HG03571 (cell line): ENCODE data around the gene MMP20.

Experiments used
- ATAC-seq: cut with Tn5 transposase; IDR thresholded peaks from one replicate; pipeline ENCODE4 v1.9.1; 2021; ENCODE audit not compliant: unreplicated experiment

MMP20 gene

GRCh38 chr11:102561636-102562035, 63.5 kb downstream of the MMP20 start:
- no peak for ATAC-seq

DNA sequence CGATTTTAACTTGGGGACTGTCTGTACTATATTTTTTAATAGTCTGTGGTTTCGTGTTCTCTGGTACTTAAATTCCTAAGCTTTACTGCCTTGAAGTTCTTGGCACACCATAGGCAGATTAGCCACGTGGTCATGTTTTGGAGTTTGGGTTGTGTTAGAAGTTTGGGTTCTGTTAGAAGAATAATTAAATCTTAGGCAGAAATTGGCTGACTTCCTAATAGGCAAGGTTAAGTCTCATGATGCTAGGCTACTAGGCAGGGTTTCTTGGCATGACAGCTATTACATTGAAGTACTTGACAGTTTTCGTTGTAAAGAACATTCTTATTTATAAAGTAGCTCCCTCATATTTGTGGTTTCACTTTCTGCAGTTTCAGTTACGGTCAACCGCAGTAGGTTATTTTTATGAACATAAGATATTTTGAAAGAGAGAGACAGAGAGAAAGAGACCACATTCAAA, 64.5 kb downstream of the MMP20 start:
- ATAC-seq = peak; percentile 71

DNA sequence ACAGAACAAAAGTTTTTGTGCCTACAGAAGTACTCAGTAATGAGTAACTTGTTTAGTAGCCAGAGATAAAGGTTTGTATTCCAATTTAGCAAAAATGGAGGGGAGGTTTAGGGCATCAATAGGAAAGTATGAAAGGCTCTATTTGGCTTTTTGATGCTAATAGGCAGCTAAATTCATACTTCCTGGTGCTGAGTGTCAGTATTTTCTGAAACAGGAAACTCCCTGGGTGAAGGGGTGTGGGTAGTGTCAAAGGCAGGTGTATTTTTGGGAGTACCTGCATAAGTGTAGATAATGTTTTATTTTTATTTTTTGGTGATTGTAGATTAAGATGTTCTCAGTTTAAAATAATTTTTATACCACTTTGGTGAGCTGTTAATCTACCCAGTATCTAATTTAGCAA, 65.3 kb downstream of the MMP20 start:
- ATAC-seq = peak; percentile 42

GRCh38 chr11:102555091-102555490, 70.0 kb downstream of the MMP20 start:
- ATAC-seq = no peak

DNA sequence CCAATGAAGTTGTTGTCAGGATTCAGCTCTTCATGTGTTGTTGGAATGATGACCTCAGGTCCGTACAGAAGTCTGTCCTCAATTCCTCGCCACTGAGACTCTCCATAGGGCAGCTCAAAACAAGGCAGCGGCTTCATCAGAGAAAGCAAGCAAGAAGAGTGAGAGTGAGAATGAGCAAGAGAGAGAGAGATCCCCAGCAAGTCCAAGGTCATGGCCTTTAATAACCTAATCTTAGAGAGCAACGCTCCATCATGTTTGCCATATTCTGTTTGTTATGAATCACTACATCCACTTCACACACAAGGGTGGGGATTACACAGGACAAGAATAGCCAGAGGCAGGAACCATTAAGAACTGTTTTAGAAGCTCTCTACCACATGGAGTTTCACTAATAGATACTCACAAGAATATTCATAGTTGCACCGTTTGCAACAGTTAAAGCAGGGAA, 71.3 kb downstream of the MMP20 start:
- ATAC-seq = peak; percentile 84

- ATAC-seq = no peak
Observed at GRCh38 chr11:102552447-102553194, 72.5 kb downstream of the MMP20 start.

DNA sequence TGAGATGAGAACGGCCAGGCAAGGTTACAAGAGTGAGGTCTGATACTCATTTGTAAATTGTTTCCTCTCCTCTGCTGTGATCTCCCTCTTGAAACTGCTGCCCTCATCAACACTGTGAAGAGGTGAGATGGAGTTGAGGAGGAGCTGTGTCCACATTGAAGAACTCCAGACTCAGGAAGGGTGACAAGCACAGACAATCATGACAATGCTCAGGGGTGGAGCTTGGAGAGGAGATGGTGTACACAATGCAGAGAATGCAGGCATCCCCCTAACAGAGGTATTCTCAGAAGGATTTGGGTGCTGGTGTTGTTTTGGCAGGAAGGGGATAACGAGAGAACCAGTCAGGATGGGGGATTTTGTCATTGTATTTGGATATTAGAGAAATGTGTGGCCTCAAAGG, 73.1 kb downstream of the MMP20 start:
- ATAC-seq = no peak

DNA sequence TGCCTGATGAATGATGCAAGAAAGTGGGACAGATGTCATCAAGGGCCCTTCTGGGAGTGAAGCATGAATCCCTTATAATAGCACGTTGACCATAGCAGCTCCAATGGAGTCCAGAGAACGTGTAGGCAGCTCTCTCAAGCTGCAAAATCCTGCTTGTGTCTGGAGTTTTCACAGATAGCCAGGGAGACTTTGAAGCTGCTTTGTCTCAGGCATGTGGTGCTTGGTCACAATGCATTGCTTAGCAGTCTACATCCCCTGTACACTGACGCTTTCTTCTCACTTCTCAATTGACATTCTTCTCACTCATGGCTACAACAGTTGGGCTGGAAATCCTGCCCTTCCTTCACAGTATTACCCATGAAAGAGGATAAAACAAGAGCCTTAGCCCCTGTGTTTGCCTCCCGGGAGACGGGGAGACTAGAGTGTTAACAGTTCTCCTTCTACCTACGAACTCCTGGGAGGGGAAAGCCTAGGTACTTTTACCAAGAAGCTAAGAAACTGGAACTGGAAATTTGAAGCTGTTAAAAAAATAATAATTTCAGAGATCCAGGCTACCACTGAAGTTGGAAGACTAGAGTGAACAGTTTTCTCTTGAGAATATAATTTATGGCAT, 73.9 kb downstream of the MMP20 start:
- ATAC-seq = no peak

GRCh38 chr11:102546923-102547471, 78.1 kb downstream of the MMP20 start:
- ATAC-seq = peak; percentile 72

DNA sequence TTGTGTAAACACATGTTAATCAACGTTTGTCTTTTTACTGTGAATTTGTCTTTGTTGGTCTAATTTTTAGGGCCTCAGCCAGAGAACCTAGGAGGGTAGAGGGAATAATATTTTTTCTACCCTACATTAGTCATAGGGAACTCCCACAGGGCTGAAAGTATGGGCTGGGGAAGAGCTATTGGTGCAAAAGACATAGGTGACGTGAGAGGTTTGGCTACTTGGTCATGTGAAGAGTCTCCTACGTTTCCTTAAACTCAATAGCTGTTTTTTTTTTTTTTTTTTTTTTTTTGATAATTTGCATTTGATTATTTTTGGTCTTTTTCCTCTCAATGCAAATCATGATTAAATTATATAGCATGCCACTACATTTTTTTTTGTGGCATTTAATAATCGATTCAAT, 78.7 kb downstream of the MMP20 start:
- ATAC-seq = peak; percentile 34

GRCh38 chr11:102545701-102546100, 79.4 kb downstream of the MMP20 start:
- ATAC-seq = no peak

GRCh38 chr11:102544594-102544993, 80.5 kb downstream of the MMP20 start:
- ATAC-seq = no peak

DNA sequence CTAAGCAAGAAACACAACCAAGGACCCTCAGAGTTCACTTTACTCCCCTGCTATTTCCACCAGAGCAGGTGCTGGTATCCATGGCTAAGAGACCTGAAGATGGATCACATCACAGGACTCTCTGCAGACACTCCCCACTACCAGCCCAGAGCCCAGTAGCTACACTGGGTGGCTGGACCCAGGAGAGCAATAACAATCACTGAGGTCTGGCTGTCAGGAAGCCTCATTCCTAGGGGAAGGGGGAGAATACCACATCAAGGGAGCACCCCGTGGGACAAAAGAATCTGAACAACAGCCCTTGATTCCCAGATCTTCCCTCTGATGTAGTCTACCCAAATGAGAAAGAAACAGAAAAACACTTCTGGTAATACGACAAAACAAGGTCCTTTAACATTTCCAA, 85.6 kb downstream of the MMP20 start:
- no peak for ATAC-seq

GRCh38 chr11:102538932-102539331, 86.2 kb downstream of the MMP20 start:
- ATAC-seq = no peak

- ATAC-seq = no peak
Observed at GRCh38 chr11:102534261-102534872, 90.8 kb downstream of the MMP20 start.

DNA sequence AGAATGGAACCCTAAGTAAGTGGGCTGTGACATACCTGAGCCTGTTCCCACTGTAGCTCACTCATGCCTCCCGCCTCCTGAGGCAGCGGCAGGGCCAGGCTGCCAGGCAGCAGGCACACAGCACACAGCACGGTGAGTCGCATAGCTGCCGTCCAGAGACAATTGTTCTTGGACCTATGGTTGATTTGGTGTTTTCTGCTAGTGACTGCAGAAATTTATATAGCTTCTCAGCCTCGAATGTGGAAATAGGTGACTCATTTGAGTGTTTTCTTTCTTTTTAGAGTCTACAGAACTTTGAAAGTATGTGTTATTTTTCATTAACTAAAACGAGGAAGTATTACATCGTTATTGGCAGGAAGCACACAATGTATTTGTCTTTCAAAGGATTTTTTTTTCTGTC, 94.6 kb downstream of the MMP20 start, which contains the start of gene MMP7:
Gene MMP7, minus strand, starts transcription at position 190 of the 400 bp plus-strand sequence. Its CDS starts 47 bp downstream, at position 143.
- peak; percentile 69 for ATAC-seq

- no peak for ATAC-seq
Observed at GRCh38 chr11:102528618-102529017, 96.5 kb downstream of the MMP20 start.

GRCh38 chr11:102527684-102528083, 97.4 kb downstream of the MMP20 start:
- ATAC-seq = no peak

DNA sequence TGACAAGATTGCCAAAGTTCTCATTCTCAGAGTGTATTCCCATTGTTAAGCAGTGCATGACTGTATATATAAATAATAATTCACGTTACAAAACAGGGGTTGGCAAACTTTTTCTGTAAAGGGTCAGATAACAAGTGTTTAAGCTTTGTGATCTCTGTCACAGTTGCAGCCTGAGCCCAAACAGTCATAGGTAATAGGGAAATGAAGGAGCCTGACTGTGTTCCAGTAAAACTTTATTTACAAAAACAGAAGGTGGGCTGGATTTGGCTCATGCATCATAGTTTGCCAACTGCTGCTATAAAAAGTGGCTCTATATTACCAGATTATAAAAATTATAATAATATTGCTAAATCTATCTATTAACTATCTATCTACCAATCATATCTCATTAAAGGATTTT, 98.1 kb downstream of the MMP20 start:
- ATAC-seq = no peak
